KMS-11 (cell line): ENCODE results near the gene DEFB124.

ENCODE experiments used
- H2AFZ ChIP-seq: fragments of 200-600 bp; sonication (generic); 2 replicates; pipeline ENCODE4 v1.6.1; 2016; ENCODE audit warnings: antibody characterized with exemption, mixed run types, low read depth
- H3K27ac ChIP-seq: fragments of 200-600 bp; sonication (generic); 2 replicates; pipeline ENCODE4 v1.6.1; 2016; ENCODE audit warnings: mild to moderate bottlenecking, mixed run types
- H3K27me3 ChIP-seq: fragments of 200-600 bp; sonication (generic); 2 replicates; pipeline ENCODE4 v1.6.1; 2017; ENCODE audit warnings: mild to moderate bottlenecking, low read depth, mixed run types, moderate library complexity; ENCODE audit not compliant: insufficient read depth
- H3K36me3 ChIP-seq: fragments of 200-600 bp; sonication (generic); 2 replicates; pipeline ENCODE4 v1.6.1; 2017; ENCODE audit warnings: mild to moderate bottlenecking, mixed run types; ENCODE audit not compliant: insufficient read depth
- H3K4me1 ChIP-seq: fragments of 200-600 bp; sonication (generic); 2 replicates; pipeline ENCODE4 v1.6.1; 2016; ENCODE audit warnings: mild to moderate bottlenecking, low read depth, mixed run types; ENCODE audit not compliant: poor library complexity, severe bottlenecking
- H3K4me2 ChIP-seq: fragments of 200-600 bp; sonication (generic); 2 replicates; pipeline ENCODE4 v1.7.0; 2016; ENCODE audit warnings: mild to moderate bottlenecking, mixed run types
- H3K4me3 ChIP-seq: fragments of 200-600 bp; sonication (generic); IDR thresholded peaks from 2 replicates; pipeline ENCODE4 v1.6.1; 2017; ENCODE audit warnings: low read depth, low read length, mixed read lengths; ENCODE audit not compliant: insufficient read depth
- H3K79me2 ChIP-seq: fragments of 200-600 bp; sonication (generic); 2 replicates; pipeline ENCODE4 v1.6.1; 2016; ENCODE audit warnings: low read depth, mixed run types; ENCODE audit not compliant: insufficient read depth
- H3K9ac ChIP-seq: fragments of 200-600 bp; sonication (generic); 2 replicates; pipeline ENCODE4 v1.6.1; 2016; ENCODE audit warnings: mild to moderate bottlenecking, mixed run types
- H4K20me1 ChIP-seq: fragments of 200-600 bp; sonication (generic); 2 replicates; pipeline ENCODE4 v1.6.1; 2016; ENCODE audit warnings: mild to moderate bottlenecking, mixed run types; ENCODE audit not compliant: insufficient read depth
- TF ChIP-seq, protein P1 (sequence below): fragments of 200-600 bp; sonication (generic); conservative IDR thresholded peaks from 2 replicates; pipeline ENCODE4 v1.6.1; 2017; ENCODE audit warnings: low read depth, mild to moderate bottlenecking, antibody characterized with exemption, low read length, moderate library complexity, mixed read lengths

DEFB124 gene

DNA sequence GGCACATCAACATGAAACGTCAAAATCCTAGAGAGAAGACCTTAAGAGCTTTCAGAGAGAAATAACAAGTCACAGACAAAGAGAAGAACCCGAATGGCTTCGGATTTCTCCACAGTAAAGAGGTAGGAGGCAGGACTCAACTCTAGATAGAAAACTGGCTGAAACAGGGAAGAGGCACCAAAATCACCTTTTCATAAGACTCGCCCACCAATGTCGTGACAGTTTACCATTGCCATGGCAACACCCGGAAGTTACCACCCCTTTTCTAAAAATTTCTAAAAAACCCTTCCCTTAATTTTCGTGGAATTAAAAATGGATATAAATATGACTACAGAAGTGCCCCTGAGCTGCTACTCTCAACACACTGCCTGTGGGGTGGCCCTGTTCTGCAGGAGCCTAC lies 56.6 kb downstream of the DEFB124 start:
- no peak overlapping the region for H2AFZ ChIP-seq
- no peak overlapping the region for H3K27ac ChIP-seq
- TF ChIP-seq, protein P1, sequence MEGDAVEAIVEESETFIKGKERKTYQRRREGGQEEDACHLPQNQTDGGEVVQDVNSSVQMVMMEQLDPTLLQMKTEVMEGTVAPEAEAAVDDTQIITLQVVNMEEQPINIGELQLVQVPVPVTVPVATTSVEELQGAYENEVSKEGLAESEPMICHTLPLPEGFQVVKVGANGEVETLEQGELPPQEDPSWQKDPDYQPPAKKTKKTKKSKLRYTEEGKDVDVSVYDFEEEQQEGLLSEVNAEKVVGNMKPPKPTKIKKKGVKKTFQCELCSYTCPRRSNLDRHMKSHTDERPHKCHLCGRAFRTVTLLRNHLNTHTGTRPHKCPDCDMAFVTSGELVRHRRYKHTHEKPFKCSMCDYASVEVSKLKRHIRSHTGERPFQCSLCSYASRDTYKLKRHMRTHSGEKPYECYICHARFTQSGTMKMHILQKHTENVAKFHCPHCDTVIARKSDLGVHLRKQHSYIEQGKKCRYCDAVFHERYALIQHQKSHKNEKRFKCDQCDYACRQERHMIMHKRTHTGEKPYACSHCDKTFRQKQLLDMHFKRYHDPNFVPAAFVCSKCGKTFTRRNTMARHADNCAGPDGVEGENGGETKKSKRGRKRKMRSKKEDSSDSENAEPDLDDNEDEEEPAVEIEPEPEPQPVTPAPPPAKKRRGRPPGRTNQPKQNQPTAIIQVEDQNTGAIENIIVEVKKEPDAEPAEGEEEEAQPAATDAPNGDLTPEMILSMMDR: no peak
- H3K4me2 ChIP-seq: no peak overlapping the region
- H3K27me3 ChIP-seq: no peaks in the 10 kb centered on the region
- no peak overlapping the region for H3K9ac ChIP-seq
- no peak overlapping the region for H3K4me3 ChIP-seq
- no peaks in the 10 kb centered on the region for H3K36me3 ChIP-seq
- H4K20me1 ChIP-seq: no peaks in the 10 kb centered on the region
- no peaks in the 10 kb centered on the region for H3K79me2 ChIP-seq
- H3K4me1 ChIP-seq: no peaks in the 10 kb centered on the region

DNA sequence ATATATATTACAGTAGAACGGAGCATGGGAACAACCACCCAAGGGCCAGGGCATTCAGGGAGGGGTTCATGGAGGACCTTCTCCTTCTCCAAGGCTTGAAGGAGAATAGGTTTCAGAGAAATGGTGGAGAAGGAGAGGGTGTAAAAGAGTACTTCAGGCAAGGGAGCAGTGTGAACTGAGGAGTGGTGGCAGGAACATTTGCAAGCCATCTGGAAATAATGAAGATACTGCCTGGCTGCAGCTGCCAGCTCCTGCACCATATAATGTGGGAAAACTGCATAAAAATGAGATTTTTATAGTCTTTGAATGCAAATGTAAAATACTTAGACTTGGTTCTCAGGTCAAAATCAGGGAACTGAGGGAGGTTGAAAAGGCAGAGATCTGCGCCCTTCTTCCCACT lies 59.3 kb downstream of the DEFB124 start:
- Histone ChIP-seq H3K27ac (no peak overlapping the region), H3K9ac (no peak overlapping the region), H3K4me3 (no peak overlapping the region), H3K4me1 (no peaks in the 10 kb centered on the region), H3K36me3 (no peaks in the 10 kb centered on the region), H2AFZ (no peak overlapping the region), H3K79me2 (no peaks in the 10 kb centered on the region), H3K4me2 (no peak overlapping the region), H3K27me3 (no peaks in the 10 kb centered on the region), H4K20me1 (no peaks in the 10 kb centered on the region)
- TF ChIP-seq, protein P1: no peak
